Transverse colon (tissue), 4 donors: ENCODE results near the gene ATG13. TPM values are rescaled to one million over a fixed set of nuclear protein-coding genes. Genes with fewer than 3 reads are reported as not detected.
A peak's percentile ranks its signal among the peaks of the same experiment; 100 is the strongest.

Experiments used
- DNase-seq: peaks from one replicate; pipeline ENCODE4 v3.0.0-alpha.2; 2019
- H3K27ac ChIP-seq, 4 donors: fragments of 200-600 bp; sonication (generic); 2 replicates each; pipeline ENCODE4 v1.5.1; 2016 to 2018; ENCODE audit warnings: inconsistent platforms in 4 of 4
- H3K27me3 ChIP-seq: fragments of 200-600 bp; sonication (generic); 2 replicates; pipeline ENCODE4 v1.5.1; 2017; ENCODE audit warnings: inconsistent platforms
- H3K36me3 ChIP-seq, 4 donors: fragments of 200-600 bp; sonication (generic); 2 replicates each; pipeline ENCODE4 v1.5.1; 2017 to 2019; ENCODE audit warnings: inconsistent platforms in 4 of 4
- H3K4me1 ChIP-seq, 4 donors: fragments of 200-600 bp; sonication (generic); 2 replicates each; pipeline ENCODE4 v1.5.1; 2017 to 2020; ENCODE audit warnings: inconsistent platforms in 4 of 4
- H3K4me3 ChIP-seq, 4 donors: fragments of 200-600 bp; sonication (generic); 1 replicate in 1 of 4; 2 replicates in 3 of 4; pipeline versions ENCODE4 v1.5.1 to v1.6.1; 2017 to 2019; ENCODE audit warnings: inconsistent platforms in 4 of 4
- H3K9me3 ChIP-seq, 2 donors: fragments of 200-600 bp; sonication (generic); 2 replicates each; pipeline ENCODE4 v1.5.1; 2017 to 2019; ENCODE audit warnings: inconsistent platforms in 2 of 2
- CTCF ChIP-seq, 5 experiments: fragments of 200-600 bp in 3 of 5; fragments of 450-650 bp in 2 of 5; sonication (generic) in 3 of 5; IDR thresholded peaks; 1 replicate in 2 of 5; 2 replicates in 3 of 5; pipeline ENCODE4 v1.5.1; 2016 to 2017; ENCODE audit warnings: antibody characterized with exemption in 5 of 5, inconsistent platforms in 3 of 5, mild to moderate bottlenecking in 2 of 5, moderate library complexity in 1 of 5
- EP300 ChIP-seq: sonication (generic); formaldehyde crosslinking; IDR thresholded peaks from one replicate; pipeline ENCODE4 v1.6.1; 2017; ENCODE audit warnings: antibody characterized with exemption, low read depth
- POLR2A ChIP-seq: fragments of 450-650 bp; IDR thresholded peaks from one replicate; pipeline ENCODE4 v1.6.1; 2016; ENCODE audit warnings: antibody characterized with exemption, mild to moderate bottlenecking, moderate library complexity
- POLR2AphosphoS5 ChIP-seq, 3 donors: sonication (generic); formaldehyde crosslinking; IDR thresholded peaks; one replicate each; pipeline ENCODE4 v1.6.1; 2016; ENCODE audit warnings: antibody characterized with exemption in 3 of 3
- WGBS, 2 donors: methylation state at CpG; one replicate each; pipeline ENCODE4 v1.1.5; 2018; ENCODE audit warnings: low coverage in 1 of 2; 5-methylcytosine and 5-hydroxymethylcytosine counted together
- in situ Hi-C, 4 donors: fragments of 200-750 bp; cut with MboI; loops; one replicate each; pipeline versions ENCODE4 v1.15.0 to v1.15.1; 2017; ENCODE audit warnings: low sequenced_read_pairs in 3 of 4, low pct_ligation_motif_present in 1 of 4, low pct_unique_long_range_greater_than_20kb in 1 of 4
- intact Hi-C: fragments of 100-400 bp; cut with DNase I; formaldehyde crosslinking; loops from one replicate; pipeline ENCODE4 v1.15.1; 2023; ENCODE audit warnings: low total_unique reads
- total RNA-seq, 4 donors: library from RNA; depleted of rRNA; stranded (reverse); fragments of >200 nt; gene quantifications; one replicate each; pipeline ENCODE4 v1.1.0, GENCODE V29; 2016

ATG13 gene
- total RNA-seq, 4 donors from 2014 or later: 40.8 to 128 (median 112) TPM

DNA sequence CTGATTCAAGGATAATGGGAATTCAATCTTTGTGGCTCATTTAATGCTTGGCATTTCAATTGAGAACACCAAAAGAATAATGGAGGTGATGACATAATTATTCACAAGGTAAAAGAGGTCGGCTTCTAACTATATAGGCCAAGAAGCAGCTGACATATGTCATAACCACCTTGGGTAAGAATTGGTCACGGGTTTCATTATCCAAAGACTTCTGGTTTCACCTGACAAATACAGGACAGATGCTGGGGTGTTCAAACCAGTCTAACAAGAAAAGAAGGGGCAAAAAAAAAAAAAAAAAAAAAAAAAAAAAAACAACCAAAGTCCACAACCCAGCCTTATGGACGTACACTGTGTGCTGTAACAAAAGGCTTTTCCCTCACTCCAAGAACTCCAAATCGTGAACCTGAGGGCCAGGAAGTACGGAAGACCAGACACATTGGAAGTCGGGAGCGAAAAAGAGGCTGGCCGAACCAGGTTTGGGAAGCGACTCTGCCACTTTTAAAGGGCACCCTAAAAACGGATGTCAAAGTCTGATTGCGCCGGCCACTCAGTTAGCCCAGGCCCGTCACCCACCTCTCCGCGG, 711 bp upstream of the ATG13 start:
- Histone ChIP-seq H3K4me1 (peaks cover 6 to 40% (median 22%) of the 10 kb centered on the region in 4 donors), H3K27me3 (no peaks in the 10 kb centered on the region), H3K9me3 (no peaks in the 10 kb centered on the region), H3K4me3 (peak overlapping the region; percentile 85 to 96 (median 94)), H3K27ac (peak overlapping the region; percentile 97 to 99 (median 98)), H3K36me3 (no peaks in the 10 kb centered on the region)
- WGBS, 2 donors: 1 to 13% methylated on average over 2 to 15 of the region's 15 CpGs
- intact Hi-C loops (no loop called here), in situ Hi-C loops (no loop called here)
- DNase-seq: no peak
- TF ChIP-seq POLR2A: no peak
- TF ChIP-seq EP300: no peak
- no peak for TF ChIP-seq POLR2AphosphoS5 (IDR thresholded peaks at IDR 0.05)
- TF ChIP-seq CTCF (IDR thresholded peaks at IDR 0.05): no peak

DNA sequence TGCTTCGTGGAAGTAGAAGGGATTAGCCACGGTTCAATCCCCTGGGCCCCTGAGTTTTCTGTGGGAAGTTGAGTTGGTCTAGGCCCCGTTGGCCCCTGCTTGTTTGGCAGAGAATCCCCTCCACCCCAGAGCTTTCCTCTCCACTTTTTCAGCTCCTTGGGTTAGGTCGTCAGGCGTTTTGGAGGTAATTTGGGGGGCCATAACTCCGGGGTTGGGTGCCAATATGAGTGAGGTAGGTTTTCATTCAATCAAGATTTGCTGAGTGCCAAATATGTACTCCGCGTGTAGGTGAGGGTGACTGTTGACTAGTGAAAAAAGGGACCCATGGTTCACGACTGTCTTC, 590 bp downstream of the ATG13 start:
- H3K36me3 ChIP-seq: peaks cover 0 to 8% (median 0%) of the 10 kb centered on the region in 4 donors
- no peaks in the 10 kb centered on the region for H3K9me3 ChIP-seq
- WGBS, 2 donors: 2% methylated on average over 9 of the region's 9 CpGs; no CpG with 5 or more reads in 1 of the 2 donors
- intact Hi-C loops: no loop called here
- TF ChIP-seq CTCF (IDR thresholded peaks at IDR 0.05) (no peak), POLR2A (no peak), EP300 (no peak), POLR2AphosphoS5 (IDR thresholded peaks at IDR 0.05) (no peak)
- H3K4me3 ChIP-seq: peak overlapping the region; percentile 85 to 96 (median 94)
- in situ Hi-C loops: no loop called here
- peaks cover 6 to 32% (median 19%) of the 10 kb centered on the region in 4 donors for H3K4me1 ChIP-seq
- no peaks in the 10 kb centered on the region for H3K27me3 ChIP-seq
- peak overlapping the region; percentile 97 to 99 (median 98) for H3K27ac ChIP-seq
- DNase-seq: no peak

DNA sequence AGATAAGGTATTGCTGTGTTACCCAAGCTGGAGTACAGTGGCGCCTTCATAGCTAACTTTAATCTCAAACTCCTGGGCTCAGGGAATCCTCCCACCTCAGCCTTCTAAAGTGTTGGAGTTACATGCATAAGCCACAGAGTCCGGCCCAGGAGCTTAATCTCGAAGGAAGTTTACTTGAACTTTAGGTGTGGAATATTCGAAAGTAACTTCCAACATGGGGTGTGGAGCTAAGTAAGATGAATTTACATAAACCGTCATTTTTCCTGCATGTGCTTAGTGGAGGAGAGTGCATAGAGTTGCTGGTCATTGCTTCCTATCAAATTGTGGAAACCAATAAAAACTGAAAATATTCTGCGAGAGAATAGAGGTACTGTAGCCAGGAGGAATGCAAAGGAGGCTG, 1.5 kb downstream of the ATG13 start:
- peak overlapping the region in 3 of 4 donors; percentile 85 to 96 (median 93) for H3K4me3 ChIP-seq
- DNase-seq: no peak
- intact Hi-C loops: no loop called here

GRCh38 chr11:46625406-46625805, 8.1 kb downstream of the ATG13 start:
- no peak overlapping the region for H3K4me3 ChIP-seq
- in situ Hi-C loops (no loop called here), intact Hi-C loops (no loop called here)
- TF ChIP-seq POLR2A (no peak), EP300 (no peak), POLR2AphosphoS5 (IDR thresholded peaks at IDR 0.05) (no peak), CTCF (IDR thresholded peaks at IDR 0.05) (no peak)
- no peaks in the 10 kb centered on the region for H3K27me3 ChIP-seq
- H3K27ac ChIP-seq: no peak overlapping the region
- H3K4me1 ChIP-seq: peaks cover 0 to 2% (median 0%) of the 10 kb centered on the region in 4 donors
- no peak for DNase-seq
- 84% methylated on average over 3 of the region's 3 CpGs; no CpG with 5 or more reads in 1 of the 2 donors for WGBS, 2 donors
- peaks cover 0 to 23% (median 7%) of the 10 kb centered on the region in 4 donors for H3K36me3 ChIP-seq
- no peaks in the 10 kb centered on the region for H3K9me3 ChIP-seq

More for the DNA sequence above, 1.5 kb downstream of the ATG13 start:
- in situ Hi-C loops: no loop called here
- Histone ChIP-seq H3K4me1 (peaks cover 6 to 32% (median 19%) of the 10 kb centered on the region in 4 donors), H3K27ac (peak overlapping the region; percentile 3 to 99 (median 59)), H3K9me3 (no peaks in the 10 kb centered on the region), H3K27me3 (no peaks in the 10 kb centered on the region), H3K36me3 (peaks cover 0 to 8% (median 0%) of the 10 kb centered on the region in 4 donors)
- WGBS, 2 donors: 45 to 59% methylated on average over 4 to 6 of the region's 6 CpGs
- TF ChIP-seq CTCF (IDR thresholded peaks at IDR 0.05): no peak
- TF ChIP-seq POLR2AphosphoS5 (IDR thresholded peaks at IDR 0.05): no peak
- TF ChIP-seq EP300: no peak
- TF ChIP-seq POLR2A: no peak
